ENCODE measurements around the gene CALCOCO1. TPM values are rescaled to one million over a fixed set of nuclear protein-coding genes. Genes with fewer than 3 reads are reported as not detected.

The CALCOCO1 gene
- total and polyA plus RNA-seq, 2 of the 8 experiments (the other 6 are each of a cell fraction or from before 2014, with no cell fraction given), result 20.3 to 39.3 TPM

- Histone ChIP-seq H3K14ac (ENCODE audit: insufficient read length) (no peak overlapping the region), H3K23ac (ENCODE audit: insufficient read length) (no peak overlapping the region), H3K4ac (replicated peaks; ENCODE audit: insufficient read length, low read depth, low read length) (no peak overlapping the region), H2BK12ac (ENCODE audit: low read depth, low read length) (no peak overlapping the region), H3K4me2 (ENCODE audit: insufficient read depth in 1 of 2, low read depth in 2 of 2, low read length in 2 of 2) (peak overlapping the region; percentile 86 to 94), H3K23me2 (ENCODE audit: low read depth, low read length) (peaks cover 3% of the 10 kb centered on the region; the same call in 1 of the 2 replicates), H2BK120ac (replicated peaks; ENCODE audit: low read depth, low read length) (no peak overlapping the region), H4K20me1 (replicated peaks in 1 of 2; ENCODE audit: control insufficient read depth in 1 of 2, insufficient read depth in 2 of 2, low read length in 2 of 2) (no peaks in the 10 kb centered on the region), H3K27ac (ENCODE audit: low read depth, low read length) (no peak overlapping the region), H2BK20ac (ENCODE audit: low read length) (no peak overlapping the region), H2AK5ac (ENCODE audit: low read depth, low read length) (no peak overlapping the region), H2BK15ac (ENCODE audit: low read length) (no peak overlapping the region), H3K18ac (ENCODE audit: extremely low read depth, low read length) (no peak overlapping the region), H4K8ac (ENCODE audit: extremely low read depth, insufficient read depth, low read length) (no peak overlapping the region), H3K79me2 (ENCODE audit: control insufficient read depth in 1 of 2, insufficient read depth in 2 of 2, low read length in 2 of 2) (no peaks in the 10 kb centered on the region), H3K79me1 (ENCODE audit: low read depth, low read length) (no peaks in the 10 kb centered on the region), H4K91ac (replicated peaks; ENCODE audit: insufficient read length, low read length) (no peak overlapping the region), H3K9ac (replicated peaks in 1 of 4; ENCODE audit: extremely low read depth in 1 of 4, low read depth in 3 of 4, low read length in 3 of 4) (no peak overlapping the region), H3K4me1 (replicated peaks in 1 of 4; ENCODE audit: control insufficient read depth in 3 of 4, insufficient read depth in 4 of 4, low read length in 3 of 4) (peaks cover 0 to 11% (median 1%) of the 10 kb centered on the region in 4 experiments; a peak in 5 of 7 replicates), H3K9me3 (ENCODE audit: insufficient read depth in 2 of 2, low read depth in 1 of 2, low read length in 1 of 2) (no peaks in the 10 kb centered on the region), H2AFZ (ENCODE audit: low read length) (peak overlapping the region; percentile 96; the same call in 1 of the 2 replicates), H3K27me3 (replicated peaks in 1 of 4; ENCODE audit: control insufficient read depth in 3 of 4, extremely low read depth in 1 of 4, insufficient read depth in 3 of 4, low read length in 3 of 4) (peaks cover 0 to 3% (median 0%) of the 10 kb centered on the region in 4 experiments; a peak in 1 of 7 replicates), H3K36me3 (ENCODE audit: control insufficient read depth in 2 of 4, insufficient read depth in 4 of 4, low read length in 3 of 4) (no peaks in the 10 kb centered on the region), H3K4me3 (ENCODE audit: extremely low read depth in 1 of 4, insufficient read depth in 2 of 4, low read depth in 3 of 4, low read length in 4 of 4) (peak overlapping the region; percentile 71 to 94 (median 82); a peak in 5 of 8 replicates), H4K5ac (ENCODE audit: insufficient read length, low read depth, low read length) (no peak overlapping the region), H2BK5ac (ENCODE audit: low read depth, low read length) (no peak overlapping the region), H3K56ac (replicated peaks; ENCODE audit: insufficient read length, low read depth, low read length) (no peak overlapping the region)
- no peak for FAIRE-seq
- no peak for DNase-seq (ENCODE audit: low read depth in 1 of 2, low spot score in 2 of 2)
- ChIA-PET POLR2A (ENCODE audit: partially characterized antibody) (interaction anchor here (0.9 to 1.4 kb wide), 3 partner anchors 11 to 104 kb away, joined by 3 to 5 read pairs (median 3); no protein-coding TSS in a partner anchor), CTCF (ENCODE audit: partially characterized antibody) (interaction anchor here (1.0 to 21.0 kb wide), 9 partner anchors 9 to 320 kb away, joined by 3 to 531 read pairs (median 6); partner anchors contain the start of gene ATP5MC2)
- WGBS, 2 experiments (ENCODE audit: extremely low coverage in 1 of 2, insufficient coverage in 1 of 2, insufficient read length in 1 of 2, insufficient replicate concordance in 2 of 2, low coverage in 1 of 2, low lambda C conversion rate in 2 of 2, missing lambda C conversion rate in 1 of 2), result 34% methylated on average over 7 of the region's 7 CpGs; no CpG with 5 or more reads in 1 of the 2 experiments
- TF ChIP-seq POLR2A (IDR thresholded peaks at IDR 0.05; ENCODE audit: control extremely low read depth in 1 of 2, low read depth in 2 of 2, low read length in 2 of 2) (no peak), RFX5 (IDR thresholded peaks at IDR 0.05; ENCODE audit: borderline replicate concordance, low read depth, low read length) (no peak), RNF2 (IDR thresholded peaks at IDR 0.05; ENCODE audit: borderline replicate concordance, low read depth, low read length, missing control alignments, poor library complexity, severe bottlenecking) (no peak), CBX5 (IDR thresholded peaks at IDR 0.05; ENCODE audit: low read depth, low read length) (no peak), MAFK (IDR thresholded peaks at IDR 0.05; ENCODE audit: low read depth, low read length) (no peak), SP1 (IDR thresholded peaks at IDR 0.05; ENCODE audit: low read depth, low read length) (no peak), YY1 (IDR thresholded peaks at IDR 0.05; ENCODE audit: low read depth, low read length) (no peak), KDM1A (IDR thresholded peaks at IDR 0.05; ENCODE audit: borderline replicate concordance, low read length) (no peak), MAX (IDR thresholded peaks at IDR 0.05) (no peak), TEAD4 (IDR thresholded peaks at IDR 0.05; ENCODE audit: low read depth, low read length) (no peak)
- TF ChIP-seq, protein P1, sequence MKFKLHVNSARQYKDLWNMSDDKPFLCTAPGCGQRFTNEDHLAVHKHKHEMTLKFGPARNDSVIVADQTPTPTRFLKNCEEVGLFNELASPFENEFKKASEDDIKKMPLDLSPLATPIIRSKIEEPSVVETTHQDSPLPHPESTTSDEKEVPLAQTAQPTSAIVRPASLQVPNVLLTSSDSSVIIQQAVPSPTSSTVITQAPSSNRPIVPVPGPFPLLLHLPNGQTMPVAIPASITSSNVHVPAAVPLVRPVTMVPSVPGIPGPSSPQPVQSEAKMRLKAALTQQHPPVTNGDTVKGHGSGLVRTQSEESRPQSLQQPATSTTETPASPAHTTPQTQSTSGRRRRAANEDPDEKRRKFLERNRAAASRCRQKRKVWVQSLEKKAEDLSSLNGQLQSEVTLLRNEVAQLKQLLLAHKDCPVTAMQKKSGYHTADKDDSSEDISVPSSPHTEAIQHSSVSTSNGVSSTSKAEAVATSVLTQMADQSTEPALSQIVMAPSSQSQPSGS (IDR thresholded peaks at IDR 0.05; ENCODE audit: low read length), result no peak
Observed at GRCh38 chr12:53728206-53728605, 954 bp upstream of the CALCOCO1 start.
